ENCODE results near the gene TUBB2B. TPM values are rescaled to one million over a fixed set of nuclear protein-coding genes. Genes with fewer than 3 reads are reported as not detected.

The TUBB2B gene
- total and polyA plus RNA-seq, 10 of the 15 experiments (the other 5 are each of a cell fraction or from before 2014, with no cell fraction given): 2.6 to 75.2 (median 21.2) TPM

- ATAC-seq (no peak), DNase-seq (ENCODE audit: low read depth, low spot score) (no peak), FAIRE-seq (no peak)
- peaks cover 26% of the 10 kb centered on the region for H3K4me1 ChIP-seq (ENCODE audit: control insufficient read depth, insufficient read depth, low read length)
- no peaks in the 10 kb centered on the region for H3K79me2 ChIP-seq (ENCODE audit: control insufficient read depth, insufficient read depth, low read length)
- RAD21 ChIA-PET (ENCODE audit: unreplicated experiment): interaction anchor here (1.2 kb wide), 1 partner anchor 11 kb away, joined by 6 read pairs; no protein-coding TSS in a partner anchor
- H2AFZ ChIP-seq (ENCODE audit: control insufficient read depth, low read depth, low read length): no peak overlapping the region
- H3K4me2 ChIP-seq (ENCODE audit: control insufficient read depth, insufficient read depth): no peak overlapping the region
- no peak for TF ChIP-seq NRF1 (conservative IDR thresholded peaks at IDR 0.05; ENCODE audit: low read depth, low read length)
- TF ChIP-seq SIX5 (IDR thresholded peaks at IDR 0.05; ENCODE audit: low read depth, low read length, severe bottlenecking): no peak
- TF ChIP-seq CEBPB (IDR thresholded peaks at IDR 0.05; ENCODE audit: borderline replicate concordance in 1 of 2, low read depth in 2 of 2, low read length in 2 of 2): no peak
- TF ChIP-seq NFIC (IDR thresholded peaks at IDR 0.05; ENCODE audit: low read depth, low read length): no peak
- TF ChIP-seq POLR2A (IDR thresholded peaks at IDR 0.05; ENCODE audit: low read depth, low read length): no peak
- no peak for TF ChIP-seq EZH2 (IDR thresholded peaks at IDR 0.05; ENCODE audit: borderline replicate concordance, control insufficient read depth, low read depth, low read length)
- TF ChIP-seq, protein P1, sequence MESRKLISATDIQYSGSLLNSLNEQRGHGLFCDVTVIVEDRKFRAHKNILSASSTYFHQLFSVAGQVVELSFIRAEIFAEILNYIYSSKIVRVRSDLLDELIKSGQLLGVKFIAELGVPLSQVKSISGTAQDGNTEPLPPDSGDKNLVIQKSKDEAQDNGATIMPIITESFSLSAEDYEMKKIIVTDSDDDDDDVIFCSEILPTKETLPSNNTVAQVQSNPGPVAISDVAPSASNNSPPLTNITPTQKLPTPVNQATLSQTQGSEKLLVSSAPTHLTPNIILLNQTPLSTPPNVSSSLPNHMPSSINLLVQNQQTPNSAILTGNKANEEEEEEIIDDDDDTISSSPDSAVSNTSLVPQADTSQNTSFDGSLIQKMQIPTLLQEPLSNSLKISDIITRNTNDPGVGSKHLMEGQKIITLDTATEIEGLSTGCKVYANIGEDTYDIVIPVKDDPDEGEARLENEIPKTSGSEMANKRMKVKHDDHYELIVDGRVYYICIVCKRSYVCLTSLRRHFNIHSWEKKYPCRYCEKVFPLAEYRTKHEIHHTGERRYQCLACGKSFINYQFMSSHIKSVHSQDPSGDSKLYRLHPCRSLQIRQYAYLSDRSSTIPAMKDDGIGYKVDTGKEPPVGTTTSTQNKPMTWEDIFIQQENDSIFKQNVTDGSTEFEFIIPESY (IDR thresholded peaks at IDR 0.05): no peak
- TF ChIP-seq, protein P2, sequence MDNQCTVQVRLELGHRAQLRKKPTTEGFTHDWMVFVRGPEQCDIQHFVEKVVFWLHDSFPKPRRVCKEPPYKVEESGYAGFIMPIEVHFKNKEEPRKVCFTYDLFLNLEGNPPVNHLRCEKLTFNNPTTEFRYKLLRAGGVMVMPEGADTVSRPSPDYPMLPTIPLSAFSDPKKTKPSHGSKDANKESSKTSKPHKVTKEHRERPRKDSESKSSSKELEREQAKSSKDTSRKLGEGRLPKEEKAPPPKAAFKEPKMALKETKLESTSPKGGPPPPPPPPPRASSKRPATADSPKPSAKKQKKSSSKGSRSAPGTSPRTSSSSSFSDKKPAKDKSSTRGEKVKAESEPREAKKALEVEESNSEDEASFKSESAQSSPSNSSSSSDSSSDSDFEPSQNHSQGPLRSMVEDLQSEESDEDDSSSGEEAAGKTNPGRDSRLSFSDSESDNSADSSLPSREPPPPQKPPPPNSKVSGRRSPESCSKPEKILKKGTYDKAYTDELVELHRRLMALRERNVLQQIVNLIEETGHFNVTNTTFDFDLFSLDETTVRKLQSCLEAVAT (IDR thresholded peaks at IDR 0.05): no peak
- TF ChIP-seq SRF (IDR thresholded peaks at IDR 0.05; ENCODE audit: low read depth in 2 of 2, low read length in 2 of 2): no peak
- TF ChIP-seq, protein P3, sequence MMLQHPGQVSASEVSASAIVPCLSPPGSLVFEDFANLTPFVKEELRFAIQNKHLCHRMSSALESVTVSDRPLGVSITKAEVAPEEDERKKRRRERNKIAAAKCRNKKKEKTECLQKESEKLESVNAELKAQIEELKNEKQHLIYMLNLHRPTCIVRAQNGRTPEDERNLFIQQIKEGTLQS (IDR thresholded peaks at IDR 0.05; ENCODE audit: borderline replicate concordance, extremely low read depth, low read depth, low read length): no peak
- TF ChIP-seq KDM1A (IDR thresholded peaks at IDR 0.05; ENCODE audit: borderline replicate concordance): no peak
- no peak for TF ChIP-seq BMI1 (IDR thresholded peaks at IDR 0.05; ENCODE audit: borderline replicate concordance)
- no peak for TF ChIP-seq WRNIP1 (IDR thresholded peaks at IDR 0.05; ENCODE audit: borderline replicate concordance, low read depth, low read length)
- no peak overlapping the region for H3K27ac ChIP-seq (ENCODE audit: control insufficient read depth, insufficient read depth)
- 70% methylated on average over 7 of the region's 7 CpGs for WGBS (ENCODE audit: insufficient coverage, insufficient replicate concordance, low lambda C conversion rate, missing lambda C conversion rate)
- H3K27me3 ChIP-seq (replicated peaks in 1 of 2; ENCODE audit: control insufficient read depth in 2 of 2, insufficient read depth in 2 of 2, low read length in 1 of 2): no peaks in the 10 kb centered on the region; a peak in 1 of 4 replicates
- no peaks in the 10 kb centered on the region for H3K36me3 ChIP-seq (ENCODE audit: control insufficient read depth in 2 of 2, insufficient read depth in 2 of 2, low read length in 1 of 2)
- BruUV-seq (replicated peaks): no TSS peak
- CTCF ChIA-PET: interaction anchor here (0.7 to 1.7 kb wide), 3 partner anchors 9 to 18 kb away, joined by 3 to 15 read pairs (median 4); no protein-coding TSS in a partner anchor
- H4K20me1 ChIP-seq (ENCODE audit: control insufficient read depth, insufficient read depth): no peaks in the 10 kb centered on the region
- POLR2A ChIA-PET: no interaction called here
- no peak overlapping the region for H3K4me3 ChIP-seq
- SMC1A ChIA-PET (ENCODE audit: uncharacterized antibody, unreplicated experiment): no interaction called here
- intact Hi-C loops (cut with micrococcal nuclease; ENCODE audit: unreplicated experiment): no loop called here
- no peak overlapping the region for H3K9ac ChIP-seq (ENCODE audit: control insufficient read depth, insufficient read depth, low read length)
- H3K9me3 ChIP-seq (replicated peaks; ENCODE audit: control insufficient read depth, insufficient read depth, low read length): no peaks in the 10 kb centered on the region
- in situ Hi-C loops (cut with MboI): no loop called here
These were observed 13.1 kb upstream of the TUBB2B start for GRCh38 chr6:3240595-3240994.

All from GM12878 (cell line).